HG03095 (cell line): ENCODE results near the gene PITPNM1.
"Not testable (repeated sequence)": the region's sequence is repeated elsewhere in the genome, so short reads cannot be mapped to it uniquely, and the experiment has no call there.

Experiments used
- ATAC-seq: cut with Tn5 transposase; IDR thresholded peaks from one replicate; pipeline ENCODE4 v1.9.1; 2021; ENCODE audit warnings: moderate library complexity; ENCODE audit not compliant: unreplicated experiment

Gene PITPNM1

GRCh38 chr11:67523556-67524479 is 18.7 kb upstream of the PITPNM1 start:
- no peak for ATAC-seq

- no peak for ATAC-seq
Observed at GRCh38 chr11:67522844-67523555, 17.8 kb upstream of the PITPNM1 start, which contains the start of gene CABP2. Gene CABP2, minus strand, starts transcription at chr11:67523446. Its CDS starts 120 bp downstream, at chr11:67523326.

DNA sequence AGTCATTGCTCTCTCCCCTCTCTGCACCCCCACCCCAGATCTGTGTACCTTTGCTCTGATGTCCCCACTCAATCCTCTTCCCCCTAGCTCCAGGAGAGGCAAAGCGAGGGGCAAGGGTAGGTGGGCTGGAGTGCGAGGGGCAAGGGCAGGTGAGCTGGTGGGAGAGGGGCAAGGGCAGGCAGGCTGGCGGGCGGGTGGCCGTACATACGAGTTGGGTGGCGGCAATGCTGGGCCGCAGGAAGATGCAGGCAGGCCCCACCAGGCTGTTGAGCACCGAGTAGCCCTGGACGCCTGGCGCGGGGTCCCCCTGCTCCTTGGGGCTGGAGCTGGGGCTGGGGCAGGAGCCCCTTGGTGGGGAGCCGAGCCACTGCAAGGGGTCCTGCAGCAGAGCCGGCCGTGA is 17.2 kb upstream of the PITPNM1 start:
- no peak for ATAC-seq

- ATAC-seq: no peak
Observed at GRCh38 chr11:67521924-67522323, 16.8 kb upstream of the PITPNM1 start.

- ATAC-seq: no peak
Observed at GRCh38 chr11:67520856-67521824, 16.0 kb upstream of the PITPNM1 start.

DNA sequence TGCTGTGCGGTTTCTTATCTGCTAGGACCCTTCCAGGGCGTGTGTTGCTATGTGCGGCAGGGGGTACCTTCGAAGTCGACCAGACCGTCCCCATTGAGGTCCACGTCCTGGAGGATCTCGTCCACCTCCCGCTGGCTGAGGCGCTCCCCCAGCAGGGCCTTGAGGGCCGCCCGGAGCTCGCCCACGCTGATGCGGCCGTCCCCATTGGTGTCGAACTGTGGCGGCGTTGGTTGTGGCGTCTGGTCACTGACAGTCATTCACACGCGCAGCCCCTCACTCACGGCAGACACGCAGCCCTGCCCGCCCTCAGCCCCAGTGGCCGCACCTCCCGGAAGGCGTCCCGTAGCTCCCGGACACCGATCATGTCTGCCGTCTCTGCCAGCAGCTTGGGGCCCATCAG is 14.6 kb upstream of the PITPNM1 start:
- no peak for ATAC-seq

GRCh38 chr11:67517784-67518552 is 12.8 kb upstream of the PITPNM1 start:
- ATAC-seq: no peak

GRCh38 chr11:67516806-67517205 is 11.6 kb upstream of the PITPNM1 start:
- no peak for ATAC-seq

- no peak for ATAC-seq
Observed at GRCh38 chr11:67514116-67514515, 9.0 kb upstream of the PITPNM1 start.

GRCh38 chr11:67511558-67511957 is 6.4 kb upstream of the PITPNM1 start:
- ATAC-seq: not testable (repeated sequence)

DNA sequence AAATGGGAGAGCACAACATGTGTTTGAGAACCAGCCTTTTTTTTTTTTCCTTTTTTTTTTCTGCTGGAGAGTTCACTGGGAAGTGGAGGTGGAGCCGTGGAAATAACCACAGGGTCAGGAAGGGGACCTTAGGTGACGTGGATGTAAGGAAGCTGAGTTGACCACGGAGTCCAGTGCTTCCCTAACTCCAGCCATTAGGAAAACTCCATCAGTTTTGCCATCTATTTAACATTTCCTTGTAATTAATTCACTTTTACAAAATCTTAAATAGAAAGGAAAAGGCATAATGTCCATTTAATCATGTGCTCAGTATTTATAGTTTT is 4.8 kb upstream of the PITPNM1 start:
- ATAC-seq: no peak

GRCh38 chr11:67508486-67509121 is 3.4 kb upstream of the PITPNM1 start:
- peak; percentile 34 for ATAC-seq

DNA sequence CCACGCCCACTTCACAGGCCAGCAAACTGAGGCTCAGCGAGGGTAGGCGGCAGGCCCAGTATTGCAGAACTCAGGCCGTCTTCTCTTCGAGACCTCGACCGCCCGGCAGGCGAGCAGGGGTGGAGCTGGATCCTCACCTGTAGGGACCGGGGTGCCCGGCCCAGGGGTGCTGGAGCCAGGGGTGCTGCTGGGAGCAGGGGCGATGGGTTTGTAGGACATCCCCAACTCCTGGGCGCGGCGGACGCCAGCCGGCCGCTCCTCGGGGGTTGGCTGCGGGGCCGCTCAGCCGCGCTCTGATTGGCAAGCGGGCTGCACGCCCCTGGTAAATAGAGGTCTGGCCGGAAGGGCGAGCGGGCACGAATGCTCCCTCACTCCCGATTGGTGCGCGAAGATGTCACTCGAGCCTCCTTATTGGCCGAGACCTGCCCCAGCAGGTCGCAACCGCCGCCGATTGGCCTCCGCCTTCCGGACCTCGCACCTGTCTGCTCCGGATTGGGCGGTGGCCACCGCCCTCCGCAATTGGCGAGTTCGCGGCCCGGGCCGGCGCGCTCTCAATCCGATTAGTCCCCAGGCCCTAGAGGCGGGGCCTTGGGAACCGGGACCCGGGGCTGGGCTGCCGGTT is 2.8 kb upstream of the PITPNM1 start, which contains the start of gene CDK2AP2:
Gene CDK2AP2 (minus strand): TSS at position 299 of the 622 bp plus-strand sequence. CDS start 80 bp downstream, at position 219.
- ATAC-seq: peak; percentile 65

- ATAC-seq: no peak
Observed at GRCh38 chr11:67507242-67507863, 2.2 kb upstream of the PITPNM1 start.

DNA sequence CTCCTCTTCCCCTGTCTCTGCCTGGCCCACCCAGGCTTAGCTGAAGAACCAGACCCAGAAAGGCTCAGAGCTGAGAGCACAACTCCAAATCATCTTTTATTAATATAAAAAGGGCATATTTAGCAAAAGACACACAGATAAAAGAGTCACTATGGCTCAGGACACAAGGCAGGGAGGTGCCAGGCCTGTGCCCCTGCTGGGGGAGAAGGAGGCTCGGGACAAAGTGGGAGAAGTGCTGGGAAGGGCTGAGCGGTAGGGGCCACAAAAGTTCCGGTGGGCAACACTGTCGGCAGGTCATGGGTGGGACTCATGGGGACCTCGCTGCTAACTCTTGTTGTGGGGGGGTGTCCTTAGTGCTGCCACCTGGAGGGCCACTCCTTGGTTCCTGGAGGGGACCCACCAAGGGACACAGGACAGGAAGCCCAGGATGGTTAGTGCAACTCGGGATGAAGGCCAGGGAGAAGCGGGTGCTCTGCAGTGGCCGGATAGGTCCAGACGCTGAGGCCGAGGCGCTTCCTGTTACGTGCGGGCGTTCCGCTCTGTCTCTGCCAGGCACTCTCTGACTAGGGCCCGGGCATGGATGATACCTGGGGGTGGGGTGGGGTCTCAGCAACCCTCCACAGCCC is 1.4 kb upstream of the PITPNM1 start:
- ATAC-seq: no peak

DNA sequence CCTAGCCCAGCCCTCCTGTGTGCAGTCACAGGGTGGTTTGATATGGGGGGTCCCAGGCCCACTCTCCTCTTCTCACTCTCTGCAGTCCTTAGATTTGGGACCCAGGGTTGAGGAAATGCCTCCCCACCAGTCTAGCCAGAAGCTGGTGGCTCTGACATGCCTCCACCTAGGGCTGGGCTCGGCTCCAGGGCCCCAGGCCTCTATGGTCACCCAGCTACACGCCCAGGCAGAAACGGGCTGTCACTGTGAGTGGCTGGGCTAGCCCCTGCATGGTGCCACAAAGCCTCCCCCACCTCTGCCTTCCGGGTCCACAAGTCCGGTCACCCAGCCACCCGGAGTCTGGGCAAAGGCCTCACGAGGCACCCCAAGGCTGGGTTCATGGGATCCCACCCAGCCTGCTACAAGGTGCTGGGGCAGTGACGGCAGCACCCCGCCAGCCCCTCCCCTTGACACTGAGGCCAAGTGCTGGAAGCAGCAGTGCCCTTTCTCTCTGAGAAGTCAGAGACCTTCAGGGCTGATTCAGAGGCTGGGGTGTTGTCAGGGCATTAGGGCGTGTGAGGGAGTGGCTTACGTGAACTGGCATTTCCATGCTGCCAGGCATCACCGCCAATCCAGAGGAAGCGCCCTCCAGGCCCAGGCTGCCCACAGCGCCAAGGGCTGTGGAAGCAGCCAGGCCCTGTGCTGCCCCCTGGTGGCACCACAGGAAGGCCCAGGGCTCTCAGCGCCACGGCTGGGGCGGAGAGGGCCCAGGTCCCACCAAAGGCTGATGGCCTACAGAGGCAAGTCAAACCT is 638 bp upstream of the PITPNM1 start:
- ATAC-seq: no peak
